HepG2 (cell line): Measurements from ENCODE around the gene GATAD2B. TPM values are rescaled to one million over a fixed set of nuclear protein-coding genes. Genes with fewer than 3 reads are reported as not detected.

Experiments used
- ATAC-seq: fragments of 200-7000 bp; cut with Tn5 transposase; 3 replicates; pipeline ENCODE4 v1.9.1; 2020; ENCODE audit warnings: mild to moderate bottlenecking, moderate library complexity
- BruUV-seq: library from RNA; stranded (reverse); fragments of 400-500 nt; replicated peaks from 2 replicates; lab custom pipeline; 2021; lab: Mats Ljungman, UMichigan
- CTCF ChIA-PET: fragments of 300-600 bp; formaldehyde crosslinking; extraction: SDS; loops from one replicate; lab custom pipeline; 2021; ENCODE audit warnings: low total read pairs, inconsistent platforms, low intra/inter-chr PET ratio; lab: Yijun Ruan, JAX
- POLR2A ChIA-PET: fragments of 350-600 bp; sonication (Branson Sonifier 250); formaldehyde crosslinking; loops from one replicate; lab custom pipeline; 2020; ENCODE audit warnings: antibody characterized with exemption, inconsistent platforms; lab: Yijun Ruan, JAX
- DNase-seq: peaks from one replicate; pipeline ENCODE4 v3.0.0-alpha.2; 2015; ENCODE audit warnings: low spot score
- FAIRE-seq: peaks from 3 replicates; lab custom pipeline; 2011; peaks lifted over from hg19 to GRCh38; lab: Jason Lieb, UNC
- H2AFZ ChIP-seq: one replicate; pipeline ENCODE4 v1.6.1; 2011; ENCODE audit warnings: low read length, inconsistent platforms
- H3K27ac ChIP-seq: fragments of 300-600 bp; 3 replicates; pipeline ENCODE4 v1.8.0; 2011; ENCODE audit warnings: mixed run types, mild to moderate bottlenecking, mixed read lengths, low read length, inconsistent platforms; ENCODE audit not compliant: insufficient read depth; ENCODE audit errors: extremely low read length
- H3K27me3 ChIP-seq, 2 experiments: fragments of 200-600 bp in 1 of 2; 2 replicates in 1 of 2; 3 replicates in 1 of 2; pipeline versions ENCODE4 v1.6.0 to v1.8.0; 2011; ENCODE audit warnings: low read length in 2 of 2, mild to moderate bottlenecking in 2 of 2, moderate library complexity in 2 of 2, inconsistent platforms in 1 of 2; ENCODE audit not compliant: insufficient read depth in 2 of 2, control insufficient read depth in 1 of 2
- H3K36me3 ChIP-seq, 2 experiments: fragments of 200-600 bp in 1 of 2; replicated peaks in 1 of 2; 2 replicates in 1 of 2; 3 replicates in 1 of 2; pipeline versions ENCODE4 v1.5.1 to v1.8.0; 2011; ENCODE audit warnings: low read length in 2 of 2, inconsistent platforms in 1 of 2; ENCODE audit not compliant: insufficient read depth in 2 of 2, control insufficient read depth in 1 of 2
- H3K4me1 ChIP-seq: 2 replicates; pipeline ENCODE4 v1.5.1; 2012; ENCODE audit warnings: low read length, inconsistent platforms; ENCODE audit not compliant: insufficient read depth
- H3K4me2 ChIP-seq: 2 replicates; pipeline ENCODE4 v1.6.0; 2011; ENCODE audit warnings: low read depth, low read length, inconsistent platforms
- H3K4me3 ChIP-seq, 3 experiments: fragments of 200-600 bp in 1 of 3; sonication (generic), shearing (Covaris generic) in 1 of 3; replicated peaks in 1 of 3; 2 replicates each; pipeline ENCODE4 v1.5.1; 2011 to 2016; ENCODE audit warnings: low read length in 3 of 3, inconsistent platforms in 2 of 3, low read depth in 2 of 3, mild to moderate bottlenecking in 2 of 3, control low read depth in 1 of 3, mixed read lengths in 1 of 3; ENCODE audit not compliant: insufficient read depth in 1 of 3
- H3K79me2 ChIP-seq: one replicate; pipeline ENCODE4 v1.6.1; 2011; ENCODE audit warnings: low read length, inconsistent platforms; ENCODE audit not compliant: insufficient read depth
- H3K9ac ChIP-seq: 2 replicates; pipeline ENCODE4 v1.6.0; 2011; ENCODE audit warnings: mild to moderate bottlenecking, low read depth, low read length, inconsistent platforms; ENCODE audit not compliant: insufficient read depth
- H3K9me3 ChIP-seq: 2 replicates; pipeline ENCODE4 v1.5.1; 2012; ENCODE audit warnings: mild to moderate bottlenecking, low read length
- H4K20me1 ChIP-seq: 2 replicates; pipeline ENCODE4 v1.6.0; 2011; ENCODE audit warnings: inconsistent platforms, mild to moderate bottlenecking, low read length, moderate library complexity; ENCODE audit not compliant: insufficient read depth
- CBX2 ChIP-seq, 2 experiments: fragments of 200-600 bp in 1 of 2; sonication (generic); formaldehyde crosslinking in 1 of 2; IDR thresholded peaks; 2 replicates each; pipeline versions ENCODE4 v1.7.0 to v1.8.1; 2018 to 2022; ENCODE audit warnings: low read depth in 2 of 2, low read length in 1 of 2, mild to moderate bottlenecking in 1 of 2, missing genetic modification reagents in 1 of 2
- CEBPG ChIP-seq: IDR thresholded peaks from 2 replicates; pipeline ENCODE4 v1.6.1; 2016
- FLYWCH1 ChIP-seq: sonication (generic); formaldehyde crosslinking; IDR thresholded peaks from 2 replicates; pipeline ENCODE4 v1.8.1; 2023; ENCODE audit warnings: mild to moderate bottlenecking, missing genetic modification reagents
- HOXA5 ChIP-seq: sonication (generic); formaldehyde crosslinking; IDR thresholded peaks from 2 replicates; pipeline ENCODE4 v1.4.0; 2020; ENCODE audit warnings: missing genetic modification reagents
- PCBP1 ChIP-seq: fragments of 200-400 bp; formaldehyde crosslinking; IDR thresholded peaks from 2 replicates; pipeline ENCODE4 v1.6.1; 2017; ENCODE audit warnings: mild to moderate bottlenecking, low read depth, low read length, borderline replicate concordance
- TCF7L2 ChIP-seq: IDR thresholded peaks from 2 replicates; pipeline ENCODE4 v1.6.1; 2011; ENCODE audit warnings: mild to moderate bottlenecking, low read depth, low read length, moderate library complexity
- ZNF143 ChIP-seq: sonication (generic); formaldehyde crosslinking; IDR thresholded peaks from 2 replicates; pipeline ENCODE4 v1.4.0; 2020; ENCODE audit warnings: missing genetic modification reagents
- ZNF180 ChIP-seq: sonication (generic); formaldehyde crosslinking; IDR thresholded peaks from 2 replicates; pipeline ENCODE4 v1.4.0; 2020; ENCODE audit warnings: low read depth, missing genetic modification reagents, borderline replicate concordance
- ZNF446 ChIP-seq: sonication (generic); formaldehyde crosslinking; IDR thresholded peaks from 2 replicates; pipeline ENCODE4 v1.5.0; 2020; ENCODE audit warnings: mild to moderate bottlenecking, missing genetic modification reagents
- ZNF556 ChIP-seq: sonication (generic); formaldehyde crosslinking; IDR thresholded peaks from 2 replicates; pipeline ENCODE4 v1.4.0; 2020; ENCODE audit warnings: mild to moderate bottlenecking, missing genetic modification reagents, borderline replicate concordance
- ZNF558 ChIP-seq: sonication (generic); formaldehyde crosslinking; IDR thresholded peaks from 2 replicates; pipeline ENCODE4 v1.9.0; 2022; ENCODE audit warnings: mild to moderate bottlenecking, missing genetic modification reagents, borderline replicate concordance
- WGBS: methylation state at CpG from one replicate; pipeline ENCODE4 v1.1.6; 2017; ENCODE audit warnings: low lambda C conversion rate; 5-methylcytosine and 5-hydroxymethylcytosine counted together
- in situ Hi-C: cut with HindIII; loops from 2 replicates; pipeline ENCODE4 v1.10.0; 2017; ENCODE audit warnings: low pct_unique_long_range_greater_than_20kb; ENCODE audit not compliant: extremely low pct_ligation_motif_present
- intact Hi-C: fragments of 100-400 bp; cut with micrococcal nuclease; formaldehyde crosslinking; loops from one replicate; pipeline ENCODE4 v1.10.0; 2022; ENCODE audit not compliant: unreplicated experiment
- polyA plus RNA-seq, 8 experiments: library from polyadenylated mRNA; depleted of rRNA in 3 of 8; stranded (reverse) in 7 of 8; unstranded in 1 of 8; fragments of >200 nt; fragmentation: Illumina TruSeq in 4 of 8; extraction: Trizol in 4 of 8; gene quantifications; 2 replicates each; pipeline versions ENCODE4 v1.2.1 to v1.2.3, GENCODE V29; 2011 to 2016; ENCODE audit warnings: low read depth in 4 of 8, missing spikeins in 1 of 8, mixed read lengths in 1 of 8; ENCODE audit not compliant: insufficient read depth in 1 of 8
- total RNA-seq, 5 experiments: library from RNA; depleted of rRNA; stranded (reverse); fragments of >200 nt; fragmentation: Illumina TruSeq; extraction: Trizol; gene quantifications; 2 replicates each; pipeline ENCODE4 v1.2.3, GENCODE V29; 2016; ENCODE audit warnings: low read depth in 1 of 5
- TF ChIP-seq, protein P1 (sequence below): sonication (generic); formaldehyde crosslinking; IDR thresholded peaks from 2 replicates; pipeline ENCODE4 v1.5.1; 2020; ENCODE audit warnings: mild to moderate bottlenecking, missing genetic modification reagents, moderate library complexity
- TF ChIP-seq, protein P2 (sequence below): sonication (generic); formaldehyde crosslinking; IDR thresholded peaks from 2 replicates; pipeline ENCODE4 v1.9.0; 2022; ENCODE audit warnings: missing genetic modification reagents, mild to moderate bottlenecking, borderline replicate concordance
- TF ChIP-seq, protein P3 (sequence below): IDR thresholded peaks from 2 replicates; pipeline ENCODE4 v1.6.1; 2016; ENCODE audit warnings: missing biosample characterization, missing genetic modification reagents, low read depth
- TF ChIP-seq, protein P4 (sequence below): sonication (generic); formaldehyde crosslinking; IDR thresholded peaks from 2 replicates; pipeline ENCODE4 v1.4.0; 2020; ENCODE audit warnings: mild to moderate bottlenecking, missing genetic modification reagents

GATAD2B gene
- total and polyA plus RNA-seq, 2 of the 13 experiments (the other 11 are each of a cell fraction or from before 2014, with no cell fraction given) = 3.2 to 5.2 TPM

DNA sequence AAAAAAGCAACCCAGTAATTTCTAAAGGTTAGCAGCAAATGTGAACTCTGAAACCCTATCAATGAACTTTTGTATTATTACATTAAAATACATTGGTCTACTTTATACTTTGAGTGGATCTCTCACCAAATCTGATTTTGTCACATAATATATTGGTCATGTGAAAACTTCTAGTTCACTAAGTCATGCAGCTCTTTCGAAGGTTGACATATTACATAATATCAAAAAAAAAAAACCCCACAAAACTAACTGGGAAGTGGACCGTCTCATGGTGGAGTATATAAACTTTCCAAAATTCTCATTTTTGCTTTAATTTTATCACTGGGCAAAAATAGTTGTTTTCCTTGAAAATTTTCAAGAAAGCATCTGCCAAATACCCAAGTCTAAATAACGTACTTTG, 50.4 kb downstream of the GATAD2B start:
- no TSS peak for BruUV-seq
- CTCF ChIA-PET = no interaction called here
- WGBS = 95% methylated on average over 3 of the region's 3 CpGs

DNA sequence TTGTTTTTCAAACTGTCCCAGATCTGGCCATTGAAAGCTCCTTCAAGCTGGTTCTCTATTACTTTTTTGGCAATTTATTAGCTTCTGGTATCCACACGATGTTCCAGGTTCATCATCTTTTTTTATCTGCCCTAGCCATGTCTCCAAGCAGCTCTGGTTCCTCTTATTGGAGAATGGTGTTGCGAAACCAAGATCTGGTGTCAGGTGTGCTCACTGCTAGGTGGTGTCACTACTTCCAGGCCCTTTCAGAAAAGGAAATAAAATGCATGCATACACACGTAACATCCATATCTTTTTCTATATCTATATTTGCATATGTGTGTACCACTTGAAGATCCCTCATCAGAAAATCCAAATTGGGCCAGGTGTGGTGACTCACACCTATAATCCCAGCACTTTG, 53.3 kb downstream of the GATAD2B start:
- no peak overlapping the region for H3K9ac ChIP-seq
- intact Hi-C loops = no loop called here
- no peak overlapping the region for H3K27ac ChIP-seq
- no peaks in the 10 kb centered on the region for H3K27me3 ChIP-seq
- no TSS peak for BruUV-seq
- no peak for ATAC-seq
- CTCF ChIA-PET = no interaction called here
- POLR2A ChIA-PET = no interaction called here
- H4K20me1 ChIP-seq = no peaks in the 10 kb centered on the region
- H2AFZ ChIP-seq = no peak overlapping the region
- in situ Hi-C loops = no loop called here
- peaks cover 3 to 4% of the 10 kb centered on the region in 2 experiments; a peak in 3 of 5 replicates for H3K36me3 ChIP-seq
- H3K4me2 ChIP-seq = no peak overlapping the region
- DNase-seq = no peak
- H3K4me1 ChIP-seq = no peaks in the 10 kb centered on the region
- peaks cover 11% of the 10 kb centered on the region for H3K79me2 ChIP-seq
- 91% methylated on average over 3 of the region's 3 CpGs for WGBS
- no peaks in the 10 kb centered on the region for H3K9me3 ChIP-seq
- no peak for FAIRE-seq
- H3K4me3 ChIP-seq = no peak overlapping the region
- peak; percentile 33 for TF ChIP-seq CEBPG (CRISPR knock-in tag)
- TF ChIP-seq ZNF180 = no peak
- no peak for TF ChIP-seq ZNF556 (CRISPR knock-in tag)
- TF ChIP-seq TCF7L2 = no peak
- no peak for TF ChIP-seq HOXA5
- TF ChIP-seq, protein P1, sequence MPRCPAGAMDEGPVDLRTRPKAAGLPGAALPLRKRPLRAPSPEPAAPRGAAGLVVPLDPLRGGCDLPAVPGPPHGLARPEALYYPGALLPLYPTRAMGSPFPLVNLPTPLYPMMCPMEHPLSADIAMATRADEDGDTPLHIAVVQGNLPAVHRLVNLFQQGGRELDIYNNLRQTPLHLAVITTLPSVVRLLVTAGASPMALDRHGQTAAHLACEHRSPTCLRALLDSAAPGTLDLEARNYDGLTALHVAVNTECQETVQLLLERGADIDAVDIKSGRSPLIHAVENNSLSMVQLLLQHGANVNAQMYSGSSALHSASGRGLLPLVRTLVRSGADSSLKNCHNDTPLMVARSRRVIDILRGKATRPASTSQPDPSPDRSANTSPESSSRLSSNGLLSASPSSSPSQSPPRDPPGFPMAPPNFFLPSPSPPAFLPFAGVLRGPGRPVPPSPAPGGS (CRISPR knock-in tag) = no peak
- TF ChIP-seq ZNF143 = no peak
- TF ChIP-seq, protein P2, sequence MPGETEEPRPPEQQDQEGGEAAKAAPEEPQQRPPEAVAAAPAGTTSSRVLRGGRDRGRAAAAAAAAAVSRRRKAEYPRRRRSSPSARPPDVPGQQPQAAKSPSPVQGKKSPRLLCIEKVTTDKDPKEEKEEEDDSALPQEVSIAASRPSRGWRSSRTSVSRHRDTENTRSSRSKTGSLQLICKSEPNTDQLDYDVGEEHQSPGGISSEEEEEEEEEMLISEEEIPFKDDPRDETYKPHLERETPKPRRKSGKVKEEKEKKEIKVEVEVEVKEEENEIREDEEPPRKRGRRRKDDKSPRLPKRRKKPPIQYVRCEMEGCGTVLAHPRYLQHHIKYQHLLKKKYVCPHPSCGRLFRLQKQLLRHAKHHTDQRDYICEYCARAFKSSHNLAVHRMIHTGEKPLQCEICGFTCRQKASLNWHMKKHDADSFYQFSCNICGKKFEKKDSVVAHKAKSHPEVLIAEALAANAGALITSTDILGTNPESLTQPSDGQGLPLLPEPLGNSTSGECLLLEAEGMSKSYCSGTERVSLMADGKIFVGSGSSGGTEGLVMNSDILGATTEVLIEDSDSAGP (CRISPR knock-in tag) = no peak

More for the DNA sequence above, 50.4 kb downstream of the GATAD2B start:
- POLR2A ChIA-PET = no interaction called here
- in situ Hi-C loops (no loop called here), intact Hi-C loops (no loop called here)
- no peak overlapping the region for H3K27ac ChIP-seq
- no peak overlapping the region for H3K9ac ChIP-seq
- ATAC-seq (no peak), FAIRE-seq (no peak), DNase-seq (no peak)
- H2AFZ ChIP-seq = no peak overlapping the region
- no peaks in the 10 kb centered on the region; the same call in 1 of the 2 replicates for H4K20me1 ChIP-seq
- H3K9me3 ChIP-seq = no peaks in the 10 kb centered on the region
- peaks cover 19% of the 10 kb centered on the region for H3K79me2 ChIP-seq
- H3K27me3 ChIP-seq = no peaks in the 10 kb centered on the region
- peaks cover 11% of the 10 kb centered on the region; the same call in 1 of the 2 replicates for H3K4me1 ChIP-seq
- peaks cover 3 to 4% of the 10 kb centered on the region in 2 experiments; a peak in 3 of 5 replicates for H3K36me3 ChIP-seq
- TF ChIP-seq PCBP1 (no peak), ZNF558 (CRISPR knock-in tag) (no peak), FLYWCH1 (no peak), ZNF446 (CRISPR knock-in tag) (no peak), CBX2 (IDR thresholded peaks at IDR 0.05; ENCODE audit: low read depth, low read length) (no peak), CBX2 (CRISPR knock-in tag; IDR thresholded peaks at IDR 0.05; ENCODE audit: low read depth) (no peak)
- TF ChIP-seq, protein P3, sequence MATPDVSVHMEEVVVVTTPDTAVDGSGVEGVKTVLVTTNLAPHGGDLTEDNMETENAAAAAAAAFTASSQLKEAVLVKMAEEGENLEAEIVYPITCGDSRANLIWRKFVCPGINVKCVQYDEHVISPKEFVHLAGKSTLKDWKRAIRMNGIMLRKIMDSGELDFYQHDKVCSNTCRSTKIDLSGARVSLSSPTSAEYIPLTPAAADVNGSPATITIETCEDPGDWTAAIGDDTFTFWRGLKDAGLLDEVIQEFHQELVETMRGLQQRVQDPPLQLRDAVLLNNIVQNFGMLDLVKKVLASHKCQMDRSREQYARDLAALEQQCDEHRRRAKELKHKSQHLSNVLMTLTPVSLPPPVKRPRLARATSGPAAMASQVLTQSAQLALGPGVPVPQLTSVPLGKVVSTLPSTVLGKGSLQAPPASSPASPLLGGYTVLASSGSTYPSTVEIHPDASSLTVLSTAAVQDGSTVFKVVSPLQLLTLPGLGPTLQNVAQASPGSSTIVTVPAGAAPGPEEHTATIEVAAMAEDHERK (CRISPR knock-in tag) = no peak
- TF ChIP-seq, protein P4, sequence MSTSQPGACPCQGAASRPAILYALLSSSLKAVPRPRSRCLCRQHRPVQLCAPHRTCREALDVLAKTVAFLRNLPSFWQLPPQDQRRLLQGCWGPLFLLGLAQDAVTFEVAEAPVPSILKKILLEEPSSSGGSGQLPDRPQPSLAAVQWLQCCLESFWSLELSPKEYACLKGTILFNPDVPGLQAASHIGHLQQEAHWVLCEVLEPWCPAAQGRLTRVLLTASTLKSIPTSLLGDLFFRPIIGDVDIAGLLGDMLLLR = no peak
- no peak overlapping the region for H3K4me3 ChIP-seq
- no peak overlapping the region for H3K4me2 ChIP-seq
